Stimulated activated CD8-positive, alpha-beta memory T cell treated with anti-CD3 and anti-CD28 coated beads, Interleukin-15, amount 100 ng/mL, for 1 hour (primary cell): ENCODE results near the gene KCNA1.

Experiments
- DNase-seq: peaks from one replicate; pipeline ENCODE4 v3.0.0-alpha.2; 2020; ENCODE audit warnings: low read depth

The KCNA1 gene

GRCh38 chr12:4911316-4911994, 1.8 kb downstream of the KCNA1 start:
- DNase-seq, result no peak

- DNase-seq, result no peak
These were observed 5.0 kb downstream of the KCNA1 start for GRCh38 chr12:4914720-4915119.

GRCh38 chr12:4915752-4916151, 6.0 kb downstream of the KCNA1 start:
- no peak for DNase-seq

- no peak for DNase-seq
These were observed 9.4 kb downstream of the KCNA1 start for GRCh38 chr12:4918950-4919660.

GRCh38 chr12:4932576-4932975, 22.9 kb downstream of the KCNA1 start:
- no peak for DNase-seq

- no peak for DNase-seq
These were observed 23.7 kb downstream of the KCNA1 start for GRCh38 chr12:4933411-4933810.

GRCh38 chr12:4934407-4935035, 24.8 kb downstream of the KCNA1 start:
- DNase-seq, result no peak

GRCh38 chr12:4938900-4939299, 29.2 kb downstream of the KCNA1 start:
- DNase-seq, result no peak

- no peak for DNase-seq
These were observed 29.8 kb downstream of the KCNA1 start for GRCh38 chr12:4939418-4940023.

- no peak for DNase-seq
These were observed 33.6 kb downstream of the KCNA1 start for GRCh38 chr12:4943067-4943937.

GRCh38 chr12:4943938-4944284, 34.2 kb downstream of the KCNA1 start:
- DNase-seq, result no peak

GRCh38 chr12:4947253-4947652, 37.5 kb downstream of the KCNA1 start:
- no peak for DNase-seq

- DNase-seq, result no peak
These were observed 41.4 kb downstream of the KCNA1 start for GRCh38 chr12:4951083-4951482.

GRCh38 chr12:4951601-4952000, 41.9 kb downstream of the KCNA1 start:
- no peak for DNase-seq

GRCh38 chr12:4954621-4955354, 45.1 kb downstream of the KCNA1 start:
- DNase-seq, result no peak

GRCh38 chr12:4956054-4956453, 46.3 kb downstream of the KCNA1 start:
- DNase-seq, result no peak

GRCh38 chr12:4956968-4957367, 47.3 kb downstream of the KCNA1 start:
- DNase-seq, result no peak

GRCh38 chr12:4957761-4958160, 48.1 kb downstream of the KCNA1 start:
- DNase-seq, result no peak

GRCh38 chr12:4958697-4959375, 49.1 kb downstream of the KCNA1 start:
- DNase-seq, result no peak

GRCh38 chr12:4959381-4959780, 49.7 kb downstream of the KCNA1 start:
- no peak for DNase-seq

- no peak for DNase-seq
These were observed 50.3 kb downstream of the KCNA1 start for GRCh38 chr12:4960030-4960429.
